ENCODE data around the gene GGA3. TPM values are rescaled to one million over a fixed set of nuclear protein-coding genes. Genes with fewer than 3 reads are reported as not detected.

The GGA3 gene
- total RNA-seq, 4 donors from 2014 or later = 31.3 to 42.3 (median 35.3) TPM

GRCh38 chr17:75266316-75267152 is 5.1 kb upstream of the GGA3 start:
- no peak overlapping the region for H3K4me3 ChIP-seq
- H3K9me3 ChIP-seq = no peaks in the 10 kb centered on the region
- no peaks in the 10 kb centered on the region for H3K27me3 ChIP-seq
- no peak for TF ChIP-seq POLR2A (IDR thresholded peaks at IDR 0.05)
- TF ChIP-seq, protein P1, sequence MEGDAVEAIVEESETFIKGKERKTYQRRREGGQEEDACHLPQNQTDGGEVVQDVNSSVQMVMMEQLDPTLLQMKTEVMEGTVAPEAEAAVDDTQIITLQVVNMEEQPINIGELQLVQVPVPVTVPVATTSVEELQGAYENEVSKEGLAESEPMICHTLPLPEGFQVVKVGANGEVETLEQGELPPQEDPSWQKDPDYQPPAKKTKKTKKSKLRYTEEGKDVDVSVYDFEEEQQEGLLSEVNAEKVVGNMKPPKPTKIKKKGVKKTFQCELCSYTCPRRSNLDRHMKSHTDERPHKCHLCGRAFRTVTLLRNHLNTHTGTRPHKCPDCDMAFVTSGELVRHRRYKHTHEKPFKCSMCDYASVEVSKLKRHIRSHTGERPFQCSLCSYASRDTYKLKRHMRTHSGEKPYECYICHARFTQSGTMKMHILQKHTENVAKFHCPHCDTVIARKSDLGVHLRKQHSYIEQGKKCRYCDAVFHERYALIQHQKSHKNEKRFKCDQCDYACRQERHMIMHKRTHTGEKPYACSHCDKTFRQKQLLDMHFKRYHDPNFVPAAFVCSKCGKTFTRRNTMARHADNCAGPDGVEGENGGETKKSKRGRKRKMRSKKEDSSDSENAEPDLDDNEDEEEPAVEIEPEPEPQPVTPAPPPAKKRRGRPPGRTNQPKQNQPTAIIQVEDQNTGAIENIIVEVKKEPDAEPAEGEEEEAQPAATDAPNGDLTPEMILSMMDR (IDR thresholded peaks at IDR 0.05 in 4 of 5, conservative IDR thresholded peaks at IDR 0.05 in 1 of 5) = no peak
- ATAC-seq = no peak
- H3K36me3 ChIP-seq = peaks cover 0 to 43% of the 10 kb centered on the region in 2 donors
- H3K27ac ChIP-seq = peak overlapping the region in 2 of 4 donors; percentile 20 to 40
- no peak for DNase-seq
- peaks cover 20 to 33% of the 10 kb centered on the region in 2 donors for H3K4me1 ChIP-seq
- in situ Hi-C loops (cut with MboI; ENCODE audit: low sequenced_read_pairs in 4 of 4) = no loop called here
- intact Hi-C loops (cut with DNase I; ENCODE audit: low total_unique reads) = loop anchor here (10.0 kb wide), 1 partner anchor 248 kb away; the partner anchor contains the start of genes CASKIN2 and TSEN54

GRCh38 chr17:75265614-75266315 is 4.4 kb upstream of the GGA3 start:
- peak overlapping the region in 1 of 4 donors; percentile 40 for H3K27ac ChIP-seq
- peaks cover 0 to 43% of the 10 kb centered on the region in 2 donors for H3K36me3 ChIP-seq
- no peak for ATAC-seq
- intact Hi-C loops (cut with DNase I; ENCODE audit: low total_unique reads) = loop anchor here (10.0 kb wide), 1 partner anchor 249 kb away; the partner anchor contains the start of genes CASKIN2 and TSEN54
- peaks cover 21 to 31% of the 10 kb centered on the region in 2 donors for H3K4me1 ChIP-seq
- in situ Hi-C loops (cut with MboI; ENCODE audit: low sequenced_read_pairs in 4 of 4) = no loop called here
- DNase-seq = no peak
- H3K27me3 ChIP-seq = no peaks in the 10 kb centered on the region
- H3K9me3 ChIP-seq = no peaks in the 10 kb centered on the region
- no peak overlapping the region for H3K4me3 ChIP-seq
- TF ChIP-seq POLR2A (IDR thresholded peaks at IDR 0.05) = no peak
- TF ChIP-seq, protein P1 (IDR thresholded peaks at IDR 0.05 in 4 of 5, conservative IDR thresholded peaks at IDR 0.05 in 1 of 5) = no peak

DNA sequence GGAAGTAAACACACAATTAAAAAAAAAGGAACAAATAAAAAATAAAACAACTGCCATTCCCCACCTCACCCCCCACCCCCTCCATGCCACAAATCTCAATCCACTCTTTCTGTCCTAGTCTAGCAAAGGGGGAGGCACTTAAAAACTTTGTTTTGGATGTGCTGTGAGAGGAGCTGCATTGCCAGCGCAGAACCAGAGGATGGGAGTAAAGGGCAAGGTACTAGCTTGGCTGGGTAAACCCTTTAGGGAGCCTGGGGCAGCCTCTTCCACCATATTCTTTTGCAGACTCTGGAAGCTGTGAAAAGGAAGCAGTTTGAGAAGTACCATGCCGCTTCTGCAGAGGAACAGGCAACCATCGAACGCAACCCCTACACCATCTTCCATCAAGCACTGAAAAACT is 1.6 kb upstream of the GGA3 start:
- intact Hi-C loops (cut with DNase I; ENCODE audit: low total_unique reads) (loop anchor here (10.0 kb wide), 1 partner anchor 252 kb away; the partner anchor contains the start of genes CASKIN2 and TSEN54), in situ Hi-C loops (cut with MboI; ENCODE audit: low sequenced_read_pairs in 4 of 4) (no loop called here)
- ATAC-seq = no peak
- TF ChIP-seq, protein P1 (IDR thresholded peaks at IDR 0.05 in 4 of 5, conservative IDR thresholded peaks at IDR 0.05 in 1 of 5) = no peak
- TF ChIP-seq POLR2A (IDR thresholded peaks at IDR 0.05) = no peak
- Histone ChIP-seq H3K4me1 (peaks cover 21 to 45% of the 10 kb centered on the region in 2 donors), H3K27me3 (no peaks in the 10 kb centered on the region), H3K27ac (peak overlapping the region in 2 of 4 donors; percentile 95 to 99), H3K9me3 (no peaks in the 10 kb centered on the region), H3K36me3 (peaks cover 0 to 43% of the 10 kb centered on the region in 2 donors), H3K4me3 (peak overlapping the region in 2 of 4 donors; percentile 94 to 99)
- no peak for DNase-seq

- Histone ChIP-seq H3K27ac (peak overlapping the region; percentile 95 to 99 (median 98)), H3K4me1 (peaks cover 21 to 40% of the 10 kb centered on the region in 2 donors), H3K36me3 (peaks cover 0 to 40% of the 10 kb centered on the region in 2 donors), H3K4me3 (peak overlapping the region; percentile 94 to 100 (median 98)), H3K27me3 (no peaks in the 10 kb centered on the region), H3K9me3 (no peaks in the 10 kb centered on the region)
- peak; percentile 25 to 34 for ATAC-seq
- TF ChIP-seq, protein P1 (IDR thresholded peaks at IDR 0.05 in 4 of 5, conservative IDR thresholded peaks at IDR 0.05 in 1 of 5) = no peak
- TF ChIP-seq POLR2A (IDR thresholded peaks at IDR 0.05) = no peak
- peak in 1 of 2 donors; percentile 40 for DNase-seq
- intact Hi-C loops (cut with DNase I; ENCODE audit: low total_unique reads) = loop anchor here (10.0 kb wide), 1 partner anchor 253 kb away; the partner anchor contains the start of genes CASKIN2 and TSEN54
- in situ Hi-C loops (cut with MboI; ENCODE audit: low sequenced_read_pairs in 4 of 4) = no loop called here
Observed at GRCh38 chr17:75262112-75262606, 753 bp upstream of the GGA3 start.
